HEK293 (cell line): Measurements from ENCODE around the gene BLOC1S4.

Source experiments
- BCL11A ChIP-seq: fragments of 450-650 bp; formaldehyde crosslinking; IDR thresholded peaks from 2 replicates; pipeline ENCODE4 v1.5.1; 2016; ENCODE audit warnings: low read depth, missing biosample characterization, missing genetic modification characterization
- GLI2 ChIP-seq: fragments of 450-650 bp; formaldehyde crosslinking; IDR thresholded peaks from 2 replicates; pipeline ENCODE4; 2017; ENCODE audit warnings: missing biosample characterization, missing genetic modification characterization, low read depth, borderline replicate concordance
- TCF7L2 ChIP-seq: IDR thresholded peaks from 2 replicates; pipeline ENCODE4 v1.6.1; 2011; ENCODE audit warnings: low read depth, mild to moderate bottlenecking, inconsistent platforms, low read length, moderate library complexity, borderline replicate concordance
- ZBTB17 ChIP-seq: fragments of 450-650 bp; formaldehyde crosslinking; IDR thresholded peaks from 2 replicates; pipeline ENCODE4 v1.5.1; 2016; ENCODE audit warnings: missing biosample characterization, missing genetic modification characterization
- ZBTB20 ChIP-seq: fragments of 450-650 bp; formaldehyde crosslinking; IDR thresholded peaks from 2 replicates; pipeline ENCODE4 v1.5.1; 2016; ENCODE audit warnings: missing biosample characterization, missing genetic modification characterization
- ZNF24 ChIP-seq: fragments of 450-650 bp; formaldehyde crosslinking; IDR thresholded peaks from 2 replicates; pipeline ENCODE4 v1.5.1; 2016; ENCODE audit warnings: missing biosample characterization, missing genetic modification characterization
- ZNF707 ChIP-seq: fragments of 450-650 bp; formaldehyde crosslinking; IDR thresholded peaks from 2 replicates; pipeline ENCODE4 v1.5.1; 2016; ENCODE audit warnings: missing biosample characterization, missing genetic modification characterization
- TF ChIP-seq, protein P1 (sequence below): fragments of 450-650 bp; formaldehyde crosslinking; IDR thresholded peaks from 2 replicates; pipeline ENCODE4 v1.5.1; 2016; ENCODE audit warnings: missing biosample characterization, missing genetic modification characterization
- TF ChIP-seq, protein P2 (sequence below): fragments of 450-650 bp; formaldehyde crosslinking; IDR thresholded peaks from 2 replicates; pipeline ENCODE4 v1.5.1; 2016; ENCODE audit warnings: missing biosample characterization, missing genetic modification characterization

DNA sequence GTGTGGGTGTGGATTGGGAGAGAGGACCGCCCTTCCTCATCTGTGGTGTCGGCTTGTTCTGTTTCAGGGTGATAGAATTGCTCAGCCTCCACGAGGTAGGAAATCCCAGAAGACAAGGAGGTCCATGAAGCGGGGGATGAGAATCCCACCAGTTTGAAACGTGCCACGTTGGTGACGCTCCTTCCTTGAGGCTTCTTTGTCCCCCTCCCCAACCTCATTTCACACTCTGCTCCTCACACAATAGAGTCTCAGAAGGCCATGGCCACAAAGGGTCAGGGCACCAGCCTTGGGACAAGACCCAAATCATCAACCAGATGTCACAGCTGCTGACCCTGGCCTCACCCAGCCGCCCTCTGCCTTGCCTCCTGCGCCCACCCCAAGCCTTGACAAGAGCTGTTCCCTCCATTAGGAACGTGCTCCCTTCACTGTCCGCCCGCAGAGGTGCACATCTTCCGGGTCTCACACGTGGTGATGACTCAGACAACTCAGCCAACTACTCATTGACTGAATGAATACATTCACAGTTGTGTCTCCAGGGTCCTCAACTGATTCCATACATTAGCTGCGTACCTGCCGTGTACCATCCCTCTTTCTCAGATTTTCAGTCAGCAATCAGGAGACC lies 18.3 kb downstream of the BLOC1S4 start:
- TF ChIP-seq, protein P1, sequence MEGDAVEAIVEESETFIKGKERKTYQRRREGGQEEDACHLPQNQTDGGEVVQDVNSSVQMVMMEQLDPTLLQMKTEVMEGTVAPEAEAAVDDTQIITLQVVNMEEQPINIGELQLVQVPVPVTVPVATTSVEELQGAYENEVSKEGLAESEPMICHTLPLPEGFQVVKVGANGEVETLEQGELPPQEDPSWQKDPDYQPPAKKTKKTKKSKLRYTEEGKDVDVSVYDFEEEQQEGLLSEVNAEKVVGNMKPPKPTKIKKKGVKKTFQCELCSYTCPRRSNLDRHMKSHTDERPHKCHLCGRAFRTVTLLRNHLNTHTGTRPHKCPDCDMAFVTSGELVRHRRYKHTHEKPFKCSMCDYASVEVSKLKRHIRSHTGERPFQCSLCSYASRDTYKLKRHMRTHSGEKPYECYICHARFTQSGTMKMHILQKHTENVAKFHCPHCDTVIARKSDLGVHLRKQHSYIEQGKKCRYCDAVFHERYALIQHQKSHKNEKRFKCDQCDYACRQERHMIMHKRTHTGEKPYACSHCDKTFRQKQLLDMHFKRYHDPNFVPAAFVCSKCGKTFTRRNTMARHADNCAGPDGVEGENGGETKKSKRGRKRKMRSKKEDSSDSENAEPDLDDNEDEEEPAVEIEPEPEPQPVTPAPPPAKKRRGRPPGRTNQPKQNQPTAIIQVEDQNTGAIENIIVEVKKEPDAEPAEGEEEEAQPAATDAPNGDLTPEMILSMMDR (tag by site-specific recombination), result no peak
- no peak for TF ChIP-seq ZBTB20 (tag by site-specific recombination)
- no peak for TF ChIP-seq ZBTB17 (tag by site-specific recombination)
- TF ChIP-seq ZNF24 (tag by site-specific recombination), result no peak
- TF ChIP-seq GLI2 (tag by site-specific recombination), result no peak
- TF ChIP-seq, protein P2, sequence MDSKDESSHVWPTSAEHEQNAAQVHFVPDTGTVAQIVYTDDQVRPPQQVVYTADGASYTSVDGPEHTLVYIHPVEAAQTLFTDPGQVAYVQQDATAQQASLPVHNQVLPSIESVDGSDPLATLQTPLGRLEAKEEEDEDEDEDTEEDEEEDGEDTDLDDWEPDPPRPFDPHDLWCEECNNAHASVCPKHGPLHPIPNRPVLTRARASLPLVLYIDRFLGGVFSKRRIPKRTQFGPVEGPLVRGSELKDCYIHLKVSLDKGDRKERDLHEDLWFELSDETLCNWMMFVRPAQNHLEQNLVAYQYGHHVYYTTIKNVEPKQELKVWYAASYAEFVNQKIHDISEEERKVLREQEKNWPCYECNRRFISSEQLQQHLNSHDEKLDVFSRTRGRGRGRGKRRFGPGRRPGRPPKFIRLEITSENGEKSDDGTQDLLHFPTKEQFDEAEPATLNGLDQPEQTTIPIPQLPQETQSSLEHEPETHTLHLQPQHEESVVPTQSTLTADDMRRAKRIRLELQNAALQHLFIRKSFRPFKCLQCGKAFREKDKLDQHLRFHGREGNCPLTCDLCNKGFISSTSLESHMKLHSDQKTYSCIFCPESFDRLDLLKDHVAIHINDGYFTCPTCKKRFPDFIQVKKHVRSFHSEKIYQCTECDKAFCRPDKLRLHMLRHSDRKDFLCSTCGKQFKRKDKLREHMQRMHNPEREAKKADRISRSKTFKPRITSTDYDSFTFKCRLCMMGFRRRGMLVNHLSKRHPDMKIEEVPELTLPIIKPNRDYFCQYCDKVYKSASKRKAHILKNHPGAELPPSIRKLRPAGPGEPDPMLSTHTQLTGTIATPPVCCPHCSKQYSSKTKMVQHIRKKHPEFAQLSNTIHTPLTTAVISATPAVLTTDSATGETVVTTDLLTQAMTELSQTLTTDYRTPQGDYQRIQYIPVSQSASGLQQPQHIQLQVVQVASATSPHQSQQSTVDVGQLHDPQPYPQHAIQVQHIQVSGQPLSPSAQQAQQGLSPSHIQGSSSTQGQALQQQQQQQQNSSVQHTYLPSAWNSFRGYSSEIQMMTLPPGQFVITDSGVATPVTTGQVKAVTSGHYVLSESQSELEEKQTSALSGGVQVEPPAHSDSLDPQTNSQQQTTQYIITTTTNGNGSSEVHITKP (tag by site-specific recombination), result no peak
- no peak for TF ChIP-seq TCF7L2
- no peak for TF ChIP-seq ZNF707 (tag by site-specific recombination)
- no peak for TF ChIP-seq BCL11A
